Fibroblast of gingiva (primary cell): ENCODE results near the gene TMEM184B.
"Not testable (repeated sequence)": the region's sequence is repeated elsewhere in the genome, so short reads cannot be mapped to it uniquely, and the experiment has no call there.

Experiments
- DNase-seq: peaks from one replicate; pipeline ENCODE4 v3.0.0-alpha.2; 2011; ENCODE audit warnings: low read depth

The TMEM184B gene

DNA sequence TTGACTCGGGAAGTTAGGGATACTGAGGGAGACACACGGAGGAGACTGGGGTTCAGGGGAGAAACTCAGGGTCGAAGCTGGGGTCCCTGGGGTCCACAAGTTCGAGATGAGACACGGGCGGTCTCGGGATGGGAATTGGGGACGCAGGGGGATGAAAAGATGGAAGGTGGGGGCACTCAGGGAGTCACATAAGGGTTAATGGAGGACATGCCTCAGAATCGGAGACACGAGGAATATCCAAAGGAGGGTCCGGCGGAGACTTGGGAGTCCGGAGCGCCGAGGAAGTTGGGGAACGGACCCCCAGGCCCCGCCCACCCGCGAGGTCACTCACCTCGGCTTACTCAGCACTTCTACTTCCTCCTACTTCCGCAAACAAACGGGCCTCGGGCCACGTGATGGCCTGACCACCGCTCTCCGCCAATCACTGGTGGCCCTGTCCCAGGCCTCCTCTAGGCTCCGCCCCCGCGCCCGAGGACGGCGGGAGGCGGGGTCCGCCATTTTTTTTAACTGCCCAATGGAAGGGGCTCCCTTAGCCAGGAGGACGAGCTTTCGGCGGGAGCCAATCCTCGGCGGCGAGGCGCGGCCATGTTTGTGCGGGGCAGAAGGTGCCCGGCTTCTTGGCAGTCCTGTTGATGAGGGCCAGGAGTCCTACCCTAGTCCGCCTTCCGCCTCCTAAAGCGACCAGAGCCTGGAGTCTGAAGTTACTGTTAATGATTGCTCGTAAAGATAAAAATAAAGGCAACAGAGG, 91.2 kb downstream of the TMEM184B start, which contains the start of gene PLA2G6:
Gene PLA2G6 (minus strand): TSS at position 378 of the 748 bp plus-strand sequence. CDS start 12,404 bp downstream, outside the sequence.
- peak; percentile 99 for DNase-seq

DNA sequence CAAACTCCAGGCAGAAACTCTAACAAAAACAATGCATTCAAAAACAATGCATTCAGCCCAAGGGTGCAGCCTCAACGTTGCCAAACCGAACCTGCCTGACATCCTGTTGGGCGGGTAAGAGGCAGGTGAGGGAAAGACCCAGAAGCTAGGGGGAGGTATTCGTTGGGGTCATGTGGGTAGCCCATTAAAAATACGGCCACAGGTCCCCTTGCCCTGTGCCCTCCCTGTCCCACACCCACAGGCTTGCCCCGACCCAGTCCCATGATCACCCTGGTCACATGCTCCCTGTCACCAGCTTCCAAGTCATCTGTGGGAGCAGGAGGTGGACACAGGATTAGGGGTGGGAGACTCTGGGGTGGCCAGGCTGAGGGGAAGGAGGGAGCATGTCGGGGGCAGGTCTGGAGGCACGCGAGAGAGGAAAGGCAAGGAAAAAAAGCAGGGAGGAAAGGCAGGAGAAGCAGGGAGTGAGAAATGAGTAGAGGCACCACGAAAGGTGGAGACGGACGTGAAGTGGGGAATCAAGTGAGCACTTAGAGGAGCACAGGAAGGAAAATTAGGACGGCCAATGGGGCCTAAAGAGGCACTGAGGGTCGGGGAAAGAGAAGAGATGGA, 91.9 kb downstream of the TMEM184B start:
- DNase-seq: no peak

DNA sequence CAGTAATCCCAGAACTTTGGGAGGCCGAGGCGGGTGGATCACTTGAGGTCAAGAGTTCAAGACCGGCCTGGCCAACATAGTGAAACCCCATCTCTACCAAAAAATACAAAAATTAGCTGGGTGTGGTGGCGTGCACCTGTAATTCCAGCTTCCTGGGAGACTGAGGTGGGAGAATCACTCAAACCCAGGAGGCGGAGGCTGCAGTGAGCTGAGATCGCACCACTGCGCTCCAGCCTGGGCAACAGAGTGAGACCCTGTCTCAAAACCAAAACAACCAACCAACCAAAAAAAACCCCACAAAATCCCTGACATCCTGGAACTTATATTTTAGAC, 94.2 kb downstream of the TMEM184B start:
- DNase-seq: not testable (repeated sequence)

DNA sequence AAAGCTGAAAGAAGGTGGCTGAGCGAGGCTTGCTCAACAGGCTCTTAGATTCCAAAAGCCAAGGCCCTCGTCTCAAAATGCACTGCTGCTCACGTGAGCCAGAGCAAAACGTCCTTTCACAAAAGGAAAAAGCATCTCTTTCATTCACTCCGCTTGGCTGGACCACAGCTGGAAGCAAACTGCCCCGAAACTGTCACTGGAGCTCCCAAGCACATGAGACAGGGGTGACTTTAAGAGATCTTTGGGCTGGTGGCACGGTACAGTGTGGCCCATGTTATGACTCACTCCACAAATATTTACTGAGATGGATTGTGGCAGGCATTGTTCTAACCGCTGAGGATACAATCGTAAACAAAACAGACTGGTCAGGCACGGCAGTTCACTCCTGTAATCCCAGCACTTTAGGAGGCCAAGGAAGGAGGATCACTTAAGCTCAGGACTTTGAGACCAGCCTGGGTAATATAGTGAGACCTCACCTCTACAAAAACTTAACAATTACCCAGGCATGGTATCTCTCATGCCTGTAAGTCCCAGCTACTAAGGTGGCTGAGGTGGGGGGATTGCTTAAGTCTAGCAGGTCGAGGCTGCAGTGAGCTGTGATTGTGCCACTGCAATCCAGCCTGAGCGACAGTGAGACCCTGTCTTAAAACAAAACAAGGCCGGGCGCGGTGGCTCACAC, 94.7 kb downstream of the TMEM184B start:
- DNase-seq: peak; percentile 90

DNA sequence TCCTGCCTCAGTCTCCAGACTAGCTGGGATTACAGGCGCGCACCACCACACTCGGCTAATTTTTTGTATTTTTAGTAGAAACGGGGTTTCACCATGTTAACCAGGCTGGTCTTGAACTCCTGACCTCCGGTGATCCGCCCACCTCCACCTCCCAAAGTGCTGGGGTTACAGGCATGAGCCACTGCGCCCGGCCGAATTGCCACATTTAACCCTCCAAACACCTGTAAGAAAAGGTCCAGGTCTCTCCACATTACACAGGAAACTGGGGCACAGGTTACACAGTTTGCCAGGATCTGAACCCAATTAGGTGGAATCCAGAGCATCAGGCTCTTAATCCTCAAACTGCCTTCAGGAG, 95.3 kb downstream of the TMEM184B start:
- not testable (repeated sequence) for DNase-seq

DNA sequence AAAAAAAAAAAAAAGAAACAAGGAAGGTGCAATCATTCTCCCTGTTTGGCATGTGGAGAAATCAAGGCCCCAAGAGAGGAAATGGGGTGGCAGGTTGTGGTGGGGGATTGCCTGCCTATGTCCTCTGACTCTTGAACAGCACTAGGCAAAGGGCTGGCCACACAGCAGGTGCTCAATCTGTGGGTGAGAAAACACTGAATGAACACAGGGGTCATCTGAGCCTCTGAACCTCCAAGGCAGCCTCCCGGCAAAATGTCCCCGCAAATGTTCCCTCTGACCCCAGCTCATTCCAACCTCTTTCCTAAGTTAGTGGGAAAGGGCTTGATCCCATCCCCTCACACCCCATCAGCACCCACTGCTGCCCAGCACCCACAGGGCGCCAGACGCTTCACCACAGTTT, 95.8 kb downstream of the TMEM184B start:
- no peak for DNase-seq

DNA sequence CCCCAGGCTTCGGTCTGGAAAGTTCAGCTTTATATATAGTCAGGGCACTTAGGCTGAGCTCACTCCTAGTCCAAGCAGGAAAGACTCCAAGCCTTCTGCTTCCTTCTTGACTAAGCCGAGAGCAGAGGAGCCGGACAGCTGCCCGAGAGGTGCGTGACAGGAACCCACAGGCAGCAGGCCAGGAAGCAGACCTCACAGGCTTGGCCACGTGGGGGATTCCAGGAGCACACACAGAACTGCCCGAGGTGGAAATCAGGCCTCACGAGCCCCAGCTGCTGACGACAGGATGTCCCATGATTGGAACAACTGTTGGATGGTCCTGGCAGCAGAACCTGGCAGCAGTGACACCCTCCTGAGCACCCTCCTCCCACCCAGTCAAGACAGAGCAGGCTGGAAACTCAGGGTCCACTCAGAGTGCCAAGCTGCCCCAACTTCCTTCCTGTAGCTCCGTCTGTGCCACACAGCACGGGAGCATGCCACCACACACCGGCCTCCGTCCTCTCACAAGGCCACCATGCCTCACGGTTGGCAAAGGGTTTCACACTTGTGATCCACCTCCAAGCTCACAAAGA, 96.6 kb downstream of the TMEM184B start:
- DNase-seq: peak; percentile 92

DNA sequence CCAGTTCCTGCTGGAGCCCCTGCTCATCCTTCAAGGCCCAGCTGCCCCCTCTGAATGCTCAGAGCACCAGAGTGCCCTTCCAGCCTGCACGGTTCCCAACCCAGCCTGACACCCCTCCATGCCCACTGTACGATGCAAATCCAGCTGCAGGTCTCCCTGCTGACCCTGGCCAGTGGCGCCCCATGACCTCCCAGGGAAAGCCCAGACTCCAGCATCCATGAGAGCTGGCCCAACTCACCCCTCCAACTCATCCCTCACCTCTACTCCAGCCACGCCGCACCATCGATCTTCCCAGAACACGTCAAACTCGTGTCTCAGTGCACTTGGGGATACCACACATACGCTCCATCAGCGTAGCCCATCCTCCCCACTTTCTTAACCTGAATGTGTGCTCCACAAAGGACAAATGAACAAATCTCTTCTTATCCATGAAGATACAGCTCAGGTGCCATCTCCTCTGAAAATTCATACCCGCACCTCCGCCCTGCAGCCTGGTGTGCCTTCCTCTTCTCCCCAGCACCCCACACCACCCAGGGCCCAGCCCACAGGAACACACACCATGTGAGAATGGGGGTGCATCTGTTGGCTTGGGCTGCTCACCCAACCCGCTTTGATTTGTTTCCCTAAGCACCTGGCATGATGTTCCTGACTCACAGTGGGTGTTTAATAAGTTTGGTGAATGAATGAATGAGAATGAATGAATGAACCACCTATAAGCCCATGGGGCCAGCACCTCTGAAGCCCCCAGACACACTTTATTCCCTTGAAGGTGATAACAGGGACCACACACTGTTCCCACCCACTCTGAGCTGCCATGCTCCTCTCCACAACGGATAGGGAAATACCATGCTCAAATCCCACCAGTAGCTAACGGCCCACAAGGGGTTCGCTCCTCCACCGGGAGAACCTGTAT, 97.3 kb downstream of the TMEM184B start:
- no peak for DNase-seq

DNA sequence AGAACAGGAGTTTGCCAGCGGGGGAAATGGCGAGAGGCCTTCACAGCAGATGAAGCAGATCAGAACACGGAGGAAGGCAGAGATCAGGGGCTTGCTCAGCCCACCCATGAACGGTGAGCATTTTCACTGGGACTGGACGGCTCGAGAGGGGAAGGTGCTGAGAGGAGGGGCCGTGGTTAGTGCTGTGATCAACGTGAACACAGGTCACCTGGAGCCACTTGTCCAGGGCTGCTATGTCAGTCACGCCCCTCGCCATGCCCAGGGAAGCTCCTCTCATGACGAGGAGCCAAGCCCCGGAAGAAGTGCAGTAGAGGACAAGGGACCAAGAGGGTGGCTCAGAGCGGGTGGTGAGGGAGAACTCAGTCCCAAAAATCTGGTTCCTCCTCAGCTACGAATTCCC, 98.2 kb downstream of the TMEM184B start:
- no peak for DNase-seq

DNA sequence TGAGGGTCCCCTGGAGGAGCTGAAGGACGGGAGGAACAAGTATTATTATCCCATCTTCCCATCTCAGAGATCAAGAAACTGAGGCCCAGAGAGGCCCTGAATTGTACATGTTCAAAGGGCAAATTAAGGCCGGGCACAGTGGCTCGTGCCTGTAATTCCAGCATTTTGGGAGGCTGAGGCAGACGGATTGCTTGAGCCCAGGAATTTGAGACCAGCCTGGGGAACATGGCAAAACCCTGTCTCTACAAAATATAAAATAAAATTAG, 99.2 kb downstream of the TMEM184B start:
- no peak for DNase-seq

DNA sequence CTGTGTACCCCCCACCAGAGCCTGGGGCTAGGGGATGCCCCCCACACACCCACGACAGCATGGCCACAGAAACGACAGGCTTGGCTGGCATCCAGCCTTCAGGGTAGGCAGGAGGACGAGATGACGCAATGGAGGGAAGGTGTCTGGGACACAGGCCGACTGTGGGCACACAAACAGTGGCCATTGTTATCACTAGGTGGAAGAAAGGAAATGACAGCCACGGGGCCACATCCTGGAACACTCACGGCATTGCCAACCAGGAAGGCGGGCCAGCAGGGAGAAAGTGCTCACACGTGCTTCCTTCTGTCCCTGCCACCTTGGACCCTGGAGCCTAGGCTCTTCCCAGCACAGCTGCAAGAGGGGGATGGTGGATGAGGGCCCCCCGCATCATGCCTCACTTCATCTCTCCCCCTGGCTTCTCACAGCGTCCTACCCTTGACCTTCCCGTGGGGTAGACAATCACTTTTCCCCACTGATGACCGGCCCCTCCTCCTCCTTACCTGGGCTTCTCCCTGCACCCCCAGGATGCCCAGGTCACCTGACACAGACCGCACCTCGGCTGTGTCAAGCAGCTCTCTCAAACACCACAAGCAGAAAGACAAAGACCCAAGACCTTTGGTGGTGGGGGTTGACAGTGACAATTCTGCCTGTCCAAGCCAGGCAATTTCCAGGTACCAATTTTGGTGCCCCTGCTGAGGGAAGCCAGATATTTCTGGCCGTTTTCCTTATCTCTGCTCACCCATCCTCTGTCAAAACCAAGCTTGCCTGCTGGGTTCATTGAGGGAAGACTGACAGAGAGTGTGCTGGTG, 99.8 kb downstream of the TMEM184B start:
- no peak for DNase-seq

DNA sequence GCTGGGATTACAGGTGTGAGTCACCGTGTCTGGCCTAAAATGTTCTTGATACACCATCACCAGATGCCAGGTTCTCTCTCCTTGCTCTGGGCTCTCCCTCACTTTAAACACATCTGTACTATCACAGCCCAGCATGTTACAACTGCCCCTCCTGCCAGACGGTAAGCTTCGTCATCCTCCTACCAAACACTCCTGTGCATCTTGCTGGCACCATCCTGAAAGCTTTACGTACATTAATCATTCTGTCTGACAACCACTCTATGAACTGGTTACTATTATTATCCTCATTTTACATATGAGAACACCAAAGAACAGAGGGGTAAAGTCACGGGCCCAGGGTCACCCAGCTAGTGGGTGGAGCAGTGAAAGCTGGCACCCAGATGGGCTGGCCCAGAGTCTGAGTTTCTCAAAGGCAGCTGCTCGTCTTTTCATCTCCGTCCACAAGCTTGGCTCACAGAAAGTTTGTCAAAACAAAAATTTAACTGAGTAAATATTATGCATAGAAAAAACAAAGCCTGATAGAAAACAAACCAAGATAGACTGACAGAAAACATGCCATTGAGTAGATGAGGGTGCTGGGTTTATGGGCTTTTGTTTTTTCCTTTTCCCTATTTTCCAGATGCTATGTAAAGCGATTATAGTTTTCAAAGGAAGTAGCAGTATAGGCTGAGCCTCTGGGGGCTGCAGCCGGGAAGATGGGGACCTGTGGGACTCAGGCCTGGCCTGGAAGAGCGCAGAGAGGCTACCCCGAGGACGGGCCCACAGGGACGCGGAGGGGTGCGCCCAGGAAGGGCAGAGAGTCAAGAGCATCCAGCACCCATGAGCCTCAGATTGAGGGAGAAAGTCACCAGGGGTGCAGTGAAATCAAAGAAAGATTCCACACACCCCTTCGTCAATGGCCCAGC, 100.6 kb downstream of the TMEM184B start:
- DNase-seq: no peak

DNA sequence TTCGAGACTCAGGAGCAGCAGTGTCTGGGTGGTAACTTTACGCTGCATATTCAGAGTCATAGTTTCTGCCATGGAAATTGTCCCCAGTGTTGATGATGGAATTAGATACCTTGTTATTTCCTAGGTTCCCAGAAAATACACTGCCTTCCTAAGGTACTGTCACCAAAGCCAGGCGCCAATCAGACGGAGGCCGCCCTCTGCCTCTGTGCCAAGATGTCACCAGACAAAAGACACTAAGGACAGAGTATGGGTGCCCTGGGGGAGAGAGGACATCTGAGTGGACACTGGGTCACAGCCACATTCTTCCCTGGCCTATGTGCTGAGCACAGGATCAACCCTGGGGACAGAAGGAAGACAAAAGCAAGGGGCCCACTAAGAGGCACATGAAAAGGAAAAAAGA, 102.3 kb downstream of the TMEM184B start:
- no peak for DNase-seq
